Measurements from ENCODE around the gene CD82. TPM values are rescaled to one million over a fixed set of nuclear protein-coding genes. Genes with fewer than 3 reads are reported as not detected.

CD82 gene
- total RNA-seq, 2 donors from 2014 or later: 6.8 to 17.7 TPM

DNA sequence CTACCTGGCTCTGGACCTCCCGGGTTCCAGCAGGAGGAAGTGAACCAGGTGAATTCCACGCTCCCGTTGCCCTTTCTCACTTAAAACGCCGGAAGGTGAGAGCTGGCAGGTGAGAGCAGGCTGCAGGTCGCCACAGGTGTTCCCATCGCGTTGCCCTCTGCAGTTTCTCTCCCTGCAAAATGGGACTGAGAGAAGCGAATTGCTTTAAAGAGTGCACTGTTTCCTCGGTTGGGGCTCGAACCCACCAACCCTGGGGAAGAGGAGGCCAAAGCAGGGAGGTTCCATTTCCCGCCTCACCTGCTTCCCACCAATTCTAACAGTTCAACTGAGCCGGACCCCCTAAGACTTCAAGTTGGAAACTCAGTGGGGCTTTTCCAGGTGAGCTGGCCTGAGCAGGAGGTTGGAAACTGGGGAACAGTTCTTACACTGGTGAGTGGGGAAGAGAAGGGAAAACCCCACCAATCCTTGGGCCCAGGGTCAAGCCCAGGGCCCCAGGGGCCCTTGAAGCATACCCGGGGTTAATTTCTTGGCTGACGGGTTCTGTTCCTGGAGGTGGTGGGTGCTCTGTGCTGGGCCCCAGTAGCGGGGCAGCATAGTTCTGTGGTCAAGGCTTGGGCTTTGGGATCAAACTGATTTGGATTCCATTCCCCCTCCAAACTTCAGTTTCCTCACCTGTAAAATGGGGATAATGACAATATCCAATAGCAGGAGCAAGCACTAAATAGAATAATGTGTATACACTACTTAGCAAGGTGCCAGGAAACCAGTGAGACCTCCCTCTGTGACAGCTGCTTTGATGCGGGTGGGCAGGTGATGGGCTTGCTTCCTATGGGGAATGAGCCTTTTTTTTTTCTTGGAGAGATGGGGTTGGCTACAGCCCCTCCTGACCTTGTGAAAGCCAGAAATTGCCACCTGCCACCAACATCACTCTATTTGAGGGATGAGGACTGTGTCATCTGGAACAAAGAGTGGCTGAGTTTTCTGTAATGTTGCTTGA, 788 bp downstream of the CD82 start:
- Histone ChIP-seq H3K4me1 (peaks cover 0 to 68% of the 10 kb centered on the region in 2 donors), H3K36me3 (no peaks in the 10 kb centered on the region), H3K27ac (peak overlapping the region; percentile 77 to 98), H3K9me3 (no peaks in the 10 kb centered on the region), H3K27me3 (no peaks in the 10 kb centered on the region), H3K4me3 (peak overlapping the region; percentile 46 to 63)
- no peak for DNase-seq (ENCODE audit: low spot score)
- TF ChIP-seq, protein P1, sequence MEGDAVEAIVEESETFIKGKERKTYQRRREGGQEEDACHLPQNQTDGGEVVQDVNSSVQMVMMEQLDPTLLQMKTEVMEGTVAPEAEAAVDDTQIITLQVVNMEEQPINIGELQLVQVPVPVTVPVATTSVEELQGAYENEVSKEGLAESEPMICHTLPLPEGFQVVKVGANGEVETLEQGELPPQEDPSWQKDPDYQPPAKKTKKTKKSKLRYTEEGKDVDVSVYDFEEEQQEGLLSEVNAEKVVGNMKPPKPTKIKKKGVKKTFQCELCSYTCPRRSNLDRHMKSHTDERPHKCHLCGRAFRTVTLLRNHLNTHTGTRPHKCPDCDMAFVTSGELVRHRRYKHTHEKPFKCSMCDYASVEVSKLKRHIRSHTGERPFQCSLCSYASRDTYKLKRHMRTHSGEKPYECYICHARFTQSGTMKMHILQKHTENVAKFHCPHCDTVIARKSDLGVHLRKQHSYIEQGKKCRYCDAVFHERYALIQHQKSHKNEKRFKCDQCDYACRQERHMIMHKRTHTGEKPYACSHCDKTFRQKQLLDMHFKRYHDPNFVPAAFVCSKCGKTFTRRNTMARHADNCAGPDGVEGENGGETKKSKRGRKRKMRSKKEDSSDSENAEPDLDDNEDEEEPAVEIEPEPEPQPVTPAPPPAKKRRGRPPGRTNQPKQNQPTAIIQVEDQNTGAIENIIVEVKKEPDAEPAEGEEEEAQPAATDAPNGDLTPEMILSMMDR (IDR thresholded peaks at IDR 0.05): no peak

DNA sequence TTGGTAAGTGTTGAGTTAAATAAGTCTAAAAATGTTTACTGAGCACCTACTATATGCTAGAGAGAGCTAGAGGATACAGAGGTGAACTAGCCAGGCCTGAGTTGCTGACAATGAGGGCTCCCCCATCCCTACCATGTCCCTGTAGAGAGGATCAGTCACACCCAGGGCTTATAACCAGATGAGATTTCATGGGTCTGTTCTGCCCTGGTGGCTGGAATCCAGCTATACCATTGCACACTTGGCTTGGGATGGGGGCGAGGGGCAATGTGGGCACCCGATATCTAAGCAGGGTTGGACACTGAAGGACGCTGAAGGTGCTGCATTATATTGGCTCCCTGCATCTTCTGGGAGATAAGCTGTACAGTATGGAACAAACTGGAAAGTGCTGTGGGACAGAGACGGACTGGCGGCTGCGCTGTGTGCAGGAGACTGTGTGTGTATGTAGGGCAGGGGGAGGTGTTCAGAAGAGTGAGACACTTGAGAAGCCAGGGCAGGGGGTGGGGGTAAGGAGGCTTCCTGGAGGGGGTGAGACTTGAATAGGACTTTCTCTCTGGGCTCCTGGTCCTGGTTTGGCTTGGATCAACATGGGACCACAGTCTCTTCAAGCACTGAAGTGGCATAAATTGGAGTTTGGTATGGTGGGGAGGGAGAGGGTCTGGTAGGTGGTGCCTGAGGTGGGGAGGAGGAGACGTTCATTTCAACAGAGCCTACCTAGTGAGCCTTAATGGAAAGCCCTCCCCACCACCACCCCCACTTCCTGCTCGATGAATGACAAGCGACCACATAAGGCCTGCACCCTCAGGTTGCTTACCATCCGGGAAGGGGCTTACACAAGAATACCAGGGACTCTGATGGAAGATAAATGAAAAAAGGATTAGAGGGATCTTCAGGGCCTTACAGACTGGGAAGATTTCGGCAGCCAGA, 1.8 kb downstream of the CD82 start:
- TF ChIP-seq, protein P1 (IDR thresholded peaks at IDR 0.05): no peak
- Histone ChIP-seq H3K4me1 (peaks cover 0 to 75% of the 10 kb centered on the region in 2 donors), H3K9me3 (no peaks in the 10 kb centered on the region), H3K27ac (no peak overlapping the region), H3K27me3 (no peaks in the 10 kb centered on the region), H3K36me3 (no peaks in the 10 kb centered on the region), H3K4me3 (no peak overlapping the region)
- DNase-seq (ENCODE audit: low spot score): no peak

DNA sequence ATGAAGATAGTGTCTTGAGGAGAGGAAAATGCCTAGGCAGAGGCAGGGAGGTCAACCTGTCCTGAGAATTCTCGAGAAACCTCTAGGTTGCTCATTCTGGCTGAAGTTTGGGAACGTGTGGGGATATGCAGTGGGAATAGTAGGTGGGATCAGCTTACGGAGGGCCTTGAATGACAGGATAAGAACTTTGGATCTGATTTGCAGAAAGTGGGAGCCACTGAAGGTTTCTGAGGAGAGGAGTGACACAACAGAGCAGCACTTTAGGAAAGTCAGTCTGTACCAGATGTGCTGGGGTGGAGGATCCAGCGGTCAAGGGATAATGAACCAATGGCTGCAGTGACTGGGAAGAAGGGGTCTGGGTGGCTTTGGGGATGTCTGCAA, 2.4 kb downstream of the CD82 start:
- Histone ChIP-seq H3K27me3 (no peaks in the 10 kb centered on the region), H3K4me3 (no peak overlapping the region), H3K36me3 (no peaks in the 10 kb centered on the region), H3K4me1 (peaks cover 0 to 75% of the 10 kb centered on the region in 2 donors), H3K27ac (peak overlapping the region in 1 of 2 donors; percentile 77), H3K9me3 (no peaks in the 10 kb centered on the region)
- TF ChIP-seq, protein P1 (IDR thresholded peaks at IDR 0.05): no peak
- DNase-seq (ENCODE audit: low spot score): no peak

DNA sequence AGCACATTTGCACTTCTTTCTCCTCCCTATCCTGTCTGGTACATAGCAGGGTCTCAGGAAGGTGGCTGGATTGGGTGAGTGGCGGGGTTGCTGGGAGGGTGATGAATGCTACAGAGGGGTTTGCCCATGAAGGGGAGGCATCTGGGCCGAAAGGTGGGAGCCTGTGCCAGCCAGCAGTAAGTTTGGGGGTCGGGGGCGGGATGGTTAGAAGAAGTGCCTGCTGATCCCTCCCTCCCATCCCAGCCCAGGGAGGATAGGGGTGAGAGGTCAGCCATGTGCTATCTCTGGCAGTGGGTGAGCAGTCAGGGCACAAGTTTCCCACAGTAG, 2.8 kb downstream of the CD82 start:
- Histone ChIP-seq H3K9me3 (no peaks in the 10 kb centered on the region), H3K36me3 (no peaks in the 10 kb centered on the region), H3K27me3 (no peaks in the 10 kb centered on the region), H3K27ac (peak overlapping the region in 1 of 2 donors; percentile 77), H3K4me3 (no peak overlapping the region), H3K4me1 (peaks cover 0 to 72% of the 10 kb centered on the region in 2 donors)
- no peak for DNase-seq (ENCODE audit: low spot score)
- TF ChIP-seq, protein P1 (IDR thresholded peaks at IDR 0.05): no peak

DNA sequence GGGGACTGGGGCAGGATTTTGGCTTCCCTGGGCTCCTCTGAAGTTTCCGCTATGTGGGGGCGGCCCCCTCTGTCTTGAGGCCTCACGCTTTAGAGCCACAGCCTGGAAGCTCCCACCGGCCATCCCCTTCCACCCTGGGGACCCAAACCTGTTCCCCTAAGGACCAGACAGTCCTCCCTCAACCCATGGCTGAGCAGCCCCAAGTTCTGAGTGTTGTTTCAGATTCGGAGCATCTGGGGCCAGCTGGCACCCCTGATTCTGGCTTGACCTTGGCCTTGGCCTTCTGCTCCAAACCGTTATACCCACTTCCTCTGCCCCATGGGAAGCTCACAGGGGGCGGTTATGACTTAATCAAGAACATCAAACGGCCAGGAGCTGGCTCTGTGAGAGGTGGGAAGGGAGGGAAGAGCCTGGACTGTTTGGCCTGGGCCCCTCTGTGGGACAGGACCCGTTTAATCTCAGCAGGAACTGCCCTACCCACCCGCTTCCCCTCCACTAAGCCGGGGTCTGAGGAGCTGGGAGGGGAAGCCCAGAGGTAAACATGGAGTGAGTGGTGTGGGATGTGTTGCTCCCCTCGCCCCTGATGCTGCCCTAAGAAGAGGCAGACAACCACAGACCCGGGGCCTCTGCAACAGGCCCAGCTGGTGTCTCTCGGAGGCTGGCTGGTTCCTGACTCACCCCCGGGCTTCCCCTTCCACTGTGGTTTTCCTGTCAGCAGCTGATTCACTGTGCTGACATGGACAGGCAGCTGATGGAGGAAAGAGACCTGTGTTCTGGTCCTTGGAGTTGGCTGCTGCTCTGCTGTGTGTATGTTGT, 3.4 kb downstream of the CD82 start:
- no peaks in the 10 kb centered on the region for H3K9me3 ChIP-seq
- DNase-seq (ENCODE audit: low spot score): peak; percentile 91
- H3K4me1 ChIP-seq: peaks cover 0 to 69% of the 10 kb centered on the region in 2 donors
- no peaks in the 10 kb centered on the region for H3K27me3 ChIP-seq
- no peaks in the 10 kb centered on the region for H3K36me3 ChIP-seq
- H3K27ac ChIP-seq: peak overlapping the region; percentile 68 to 77
- TF ChIP-seq, protein P1 (IDR thresholded peaks at IDR 0.05): no peak
- H3K4me3 ChIP-seq: no peak overlapping the region

Data from right atrium auricular region (tissue), 2 donors.